ENCODE results near the gene PSMD11. TPM values are rescaled to one million over a fixed set of nuclear protein-coding genes. Genes with fewer than 3 reads are reported as not detected.

The PSMD11 gene
- total RNA-seq: 91.8 TPM

GRCh38 chr17:32444301-32445073 lies at the start of gene PSMD11:
Gene PSMD11, plus strand, starts transcription at chr17:32444510. Its CDS starts 14 bp downstream, at chr17:32444524.

GRCh38 chr17:32486701-32487472 lies 42.6 kb downstream of the PSMD11 start, which contains the start of gene CDK5R1:
Gene CDK5R1, plus strand, starts transcription at chr17:32486993. Its CDS starts 628 bp downstream, at chr17:32487621.

Small RNA genes within 50 kb of the gene (small RNA-seq; reads per million reads assigned to genes)
- gene AC005899.2 (not detected), gene AC005899.6 (not detected), gene RF00019 (not detected)

Other genes starting within 250 kb of the PSMD11 start
- 4.4 TPM for gene RHBDL3, start 178.7 kb upstream of the PSMD11 start, total RNA-seq
- 52.8 TPM for gene C17orf75, start 102.3 kb upstream of the PSMD11 start, total RNA-seq
- 120 TPM for gene ZNF207, start 94.4 kb upstream of the PSMD11 start, total RNA-seq
- 176 TPM for gene CDK5R1, start 42.5 kb downstream of the PSMD11 start, total RNA-seq